ENCODE results near the gene ZNF646.

ZNF646 gene

GRCh38 chr16:31071861-31072260, 2.4 kb upstream of the ZNF646 start:
- DNase-seq (ENCODE audit: low spot score) = no peak
- TF ChIP-seq CTCF (IDR thresholded peaks at IDR 0.05; ENCODE audit: extremely low read depth, missing control alignments) = no peak

- peak; percentile 70 for DNase-seq (ENCODE audit: low spot score)
- no peak for TF ChIP-seq CTCF (IDR thresholded peaks at IDR 0.05; ENCODE audit: extremely low read depth, missing control alignments)
Measured at GRCh38 chr16:31072540-31073141, 1.6 kb upstream of the ZNF646 start.

- TF ChIP-seq CTCF (IDR thresholded peaks at IDR 0.05; ENCODE audit: extremely low read depth, missing control alignments) = no peak
- DNase-seq (ENCODE audit: low spot score) = peak; percentile 92
Measured at GRCh38 chr16:31073142-31073969, 866 bp upstream of the ZNF646 start.

GRCh38 chr16:31074814-31075183, 577 bp downstream of the ZNF646 start:
- DNase-seq (ENCODE audit: low spot score) = no peak
- no peak for TF ChIP-seq CTCF (IDR thresholded peaks at IDR 0.05; ENCODE audit: extremely low read depth, missing control alignments)

- no peak for TF ChIP-seq CTCF (IDR thresholded peaks at IDR 0.05; ENCODE audit: extremely low read depth, missing control alignments)
- DNase-seq (ENCODE audit: low spot score) = no peak
Measured at GRCh38 chr16:31076319-31076718, 2.1 kb downstream of the ZNF646 start.

- TF ChIP-seq CTCF (IDR thresholded peaks at IDR 0.05; ENCODE audit: extremely low read depth, missing control alignments) = no peak
- DNase-seq (ENCODE audit: low spot score) = no peak
Measured at GRCh38 chr16:31077024-31077423, 2.8 kb downstream of the ZNF646 start.

- DNase-seq (ENCODE audit: low spot score) = no peak
- no peak for TF ChIP-seq CTCF (IDR thresholded peaks at IDR 0.05; ENCODE audit: extremely low read depth, missing control alignments)
Measured at GRCh38 chr16:31077592-31078396, 3.6 kb downstream of the ZNF646 start.

All from GM20000 (cell line).